Caco-2 (cell line): Measurements from ENCODE around the gene SNAP29. TPM values are rescaled to one million over a fixed set of nuclear protein-coding genes. Genes with fewer than 3 reads are reported as not detected.
"Not testable (repeated sequence)": the region's sequence is repeated elsewhere in the genome, so short reads cannot be mapped to it uniquely, and the experiment has no call there.

ENCODE experiments used
- BruUV-seq: library from RNA; stranded (reverse); fragments of 400-500 nt; replicated peaks from 2 replicates; lab custom pipeline; 2021; lab: Mats Ljungman, UMichigan
- CTCF ChIA-PET: fragments of 300-600 bp; sonication (Branson Sonifier 250); formaldehyde crosslinking; loops from one replicate; lab custom pipeline; 2022; ENCODE audit warnings: antibody characterized with exemption; lab: Charles Lee
- POLR2A ChIA-PET: fragments of 300-600 bp; sonication (Branson Sonifier 250); formaldehyde crosslinking; loops from one replicate; lab custom pipeline; 2022; ENCODE audit warnings: antibody characterized with exemption; lab: Charles Lee
- DNase-seq, 2 experiments: peaks; one replicate each; pipeline versions ENCODE4 v3.0.0 to v3.0.0-alpha.2; 2020 to 2022
- H3K27me3 ChIP-seq: replicated peaks from 2 replicates; pipeline ENCODE4 v1.6.0; 2011; ENCODE audit warnings: low read length; ENCODE audit not compliant: control insufficient read depth, insufficient read depth
- H3K36me3 ChIP-seq: 2 replicates; pipeline ENCODE4 v1.5.1; 2011; ENCODE audit warnings: low read length; ENCODE audit not compliant: control insufficient read depth, insufficient read depth
- H3K4me1 ChIP-seq: fragments of 250-450 bp; sonication (Bioruptor Pico); 2 replicates; pipeline ENCODE4 v1.5.1; 2020; ENCODE audit warnings: mild to moderate bottlenecking
- H3K4me3 ChIP-seq: 2 replicates; pipeline ENCODE4 v1.5.1; 2011; ENCODE audit warnings: low read depth, mild to moderate bottlenecking, control low read depth, low read length
- H3K9me3 ChIP-seq: fragments of 250-450 bp; sonication (Bioruptor Pico); 2 replicates; pipeline ENCODE4 v1.5.1; 2020; ENCODE audit warnings: mild to moderate bottlenecking, moderate library complexity
- H3K27ac Mint-ChIP-seq: one replicate; pipeline ENCODE4 v1.8.0; 2022; ENCODE audit warnings: mixed read lengths; ENCODE audit not compliant: unreplicated experiment
- H3K27me3 Mint-ChIP-seq: one replicate; pipeline ENCODE4 v1.8.0; 2022; ENCODE audit warnings: mixed read lengths; ENCODE audit not compliant: insufficient read depth, unreplicated experiment
- H3K36me3 Mint-ChIP-seq: one replicate; pipeline ENCODE4 v1.8.0; 2022; ENCODE audit warnings: mild to moderate bottlenecking, mixed read lengths; ENCODE audit not compliant: insufficient read depth, unreplicated experiment
- H3K4me1 Mint-ChIP-seq: one replicate; pipeline ENCODE4 v1.8.0; 2022; ENCODE audit warnings: low read depth, mixed read lengths; ENCODE audit not compliant: unreplicated experiment
- H3K4me3 Mint-ChIP-seq: one replicate; pipeline ENCODE4 v1.8.0; 2022; ENCODE audit warnings: mild to moderate bottlenecking, moderate library complexity, mixed read lengths; ENCODE audit not compliant: unreplicated experiment
- H3K9me3 Mint-ChIP-seq: one replicate; pipeline ENCODE4 v1.8.0; 2022; ENCODE audit warnings: mixed read lengths; ENCODE audit not compliant: unreplicated experiment
- CTCF ChIP-seq, 2 experiments: fragments of 200-600 bp in 1 of 2; IDR thresholded peaks; 1 replicate in 1 of 2; 2 replicates in 1 of 2; pipeline versions ENCODE4 v1.5.1 to v1.8.0; 2011 to 2022; ENCODE audit warnings: antibody characterized with exemption in 1 of 2, control low read depth in 1 of 2, inconsistent platforms in 1 of 2, low read depth in 1 of 2, low read length in 1 of 2, mild to moderate bottlenecking in 1 of 2, moderate library complexity in 1 of 2; ENCODE audit not compliant: insufficient read depth in 1 of 2, severe bottlenecking in 1 of 2, unreplicated experiment in 1 of 2
- intact Hi-C: fragments of 100-400 bp; cut with micrococcal nuclease; formaldehyde crosslinking; loops from one replicate; pipeline ENCODE4 v1.10.0; 2022; ENCODE audit not compliant: unreplicated experiment
- total RNA-seq: library from RNA; stranded (reverse); gene quantifications from 2 replicates; pipeline ENCODE4 v1.2.3, GENCODE V29; 2022

Gene SNAP29
- total RNA-seq, 1 experiment from 2014 or later, result 26.2 TPM

- Histone ChIP-seq H3K4me1 (peaks cover 4% of the 10 kb centered on the region), H3K27me3 (no peaks in the 10 kb centered on the region), H3K36me3 (peaks cover 1% of the 10 kb centered on the region), H3K9me3 (no peaks in the 10 kb centered on the region), H3K4me3 (no peak overlapping the region)
- DNase-seq, result no peak
- POLR2A ChIA-PET, result no interaction called here
- Mint-ChIP-seq H3K27me3 (no peaks in the 10 kb centered on the region), H3K9me3 (no peaks in the 10 kb centered on the region), H3K4me3 (no peak overlapping the region), H3K27ac (no peak overlapping the region), H3K4me1 (peaks cover 5% of the 10 kb centered on the region), H3K36me3 (peaks cover 46% of the 10 kb centered on the region)
- TF ChIP-seq CTCF (IDR thresholded peaks at IDR 0.05; ENCODE audit: insufficient read depth in 1 of 2, low read depth in 1 of 2, low read length in 1 of 2, severe bottlenecking in 1 of 2, unreplicated experiment in 1 of 2), result no peak
- no TSS peak for BruUV-seq
- intact Hi-C loops, result no loop called here
- CTCF ChIA-PET, result interaction anchor here (1.5 kb wide), 1 partner anchor 45 kb away, joined by 3 read pairs; no protein-coding TSS in a partner anchor
These were observed 72.4 kb downstream of the SNAP29 start for GRCh38 chr22:20931126-20931654.

GRCh38 chr22:20933910-20934309 lies 75.1 kb downstream of the SNAP29 start:
- intact Hi-C loops, result no loop called here
- no peak for DNase-seq
- H3K4me1 ChIP-seq, result peaks cover 22% of the 10 kb centered on the region
- H3K27me3 ChIP-seq, result no peaks in the 10 kb centered on the region
- CTCF ChIA-PET, result no interaction called here
- POLR2A ChIA-PET, result no interaction called here
- no peak for TF ChIP-seq CTCF (IDR thresholded peaks at IDR 0.05; ENCODE audit: insufficient read depth in 1 of 2, low read depth in 1 of 2, low read length in 1 of 2, severe bottlenecking in 1 of 2, unreplicated experiment in 1 of 2)
- H3K4me1 Mint-ChIP-seq, result peaks cover 21% of the 10 kb centered on the region
- no peak overlapping the region for H3K4me3 ChIP-seq
- no peaks in the 10 kb centered on the region for H3K27me3 Mint-ChIP-seq
- H3K9me3 Mint-ChIP-seq, result no peaks in the 10 kb centered on the region
- H3K36me3 ChIP-seq, result peaks cover 1% of the 10 kb centered on the region
- no peak overlapping the region for H3K27ac Mint-ChIP-seq
- BruUV-seq, result TSS peak; percentile 12
- no peak overlapping the region for H3K4me3 Mint-ChIP-seq
- H3K36me3 Mint-ChIP-seq, result peaks cover 46% of the 10 kb centered on the region
- H3K9me3 ChIP-seq, result no peaks in the 10 kb centered on the region

GRCh38 chr22:20935049-20935448 lies 76.2 kb downstream of the SNAP29 start:
- H3K9me3 ChIP-seq, H3K4me3 Mint-ChIP-seq, H3K4me3 ChIP-seq, H3K27me3 ChIP-seq, DNase-seq, intact Hi-C loops, H3K27ac Mint-ChIP-seq, BruUV-seq, POLR2A ChIA-PET, H3K9me3 Mint-ChIP-seq, H3K36me3 ChIP-seq, H3K27me3 Mint-ChIP-seq, CTCF ChIA-PET: not testable (repeated sequence)
- peaks cover 21% of the 10 kb centered on the region for H3K4me1 Mint-ChIP-seq
- H3K4me1 ChIP-seq, result peaks cover 22% of the 10 kb centered on the region
- peaks cover 47% of the 10 kb centered on the region for H3K36me3 Mint-ChIP-seq

- H3K36me3 ChIP-seq, H3K27me3 ChIP-seq, H3K9me3 ChIP-seq, H3K27me3 Mint-ChIP-seq, H3K4me3 Mint-ChIP-seq, DNase-seq, intact Hi-C loops, H3K9me3 Mint-ChIP-seq, H3K27ac Mint-ChIP-seq, H3K4me3 ChIP-seq, BruUV-seq: not testable (repeated sequence)
- ChIA-PET CTCF (interaction anchor here (1.8 kb wide), 1 partner anchor 50 kb away, joined by 11 read pairs; no protein-coding TSS in a partner anchor), POLR2A (interaction anchor here (1.0 kb wide), 1 partner anchor 50 kb away, joined by 6 read pairs; no protein-coding TSS in a partner anchor)
- Mint-ChIP-seq H3K36me3 (peaks cover 56% of the 10 kb centered on the region), H3K4me1 (peaks cover 28% of the 10 kb centered on the region)
- peaks cover 22% of the 10 kb centered on the region for H3K4me1 ChIP-seq
These were observed 77.2 kb downstream of the SNAP29 start for GRCh38 chr22:20935780-20936539.
